Right atrium auricular region (tissue), 2 donors: ENCODE measurements around the gene RRM1. TPM values are rescaled to one million over a fixed set of nuclear protein-coding genes. Genes with fewer than 3 reads are reported as not detected.
A peak's percentile ranks its signal among the peaks of the same experiment; 100 is the strongest.

Experiments used
- DNase-seq: peaks from one replicate; pipeline ENCODE4 v3.0.0-alpha.2; 2019; ENCODE audit warnings: low spot score
- H3K27ac ChIP-seq, 2 donors: fragments of 200-600 bp; sonication (generic); 1 replicate in 1 of 2; 2 replicates in 1 of 2; pipeline ENCODE4 v1.5.1; 2016 to 2019
- H3K27me3 ChIP-seq, 2 donors: fragments of 200-600 bp; sonication (generic); one replicate each; pipeline versions ENCODE4 v1.5.1 to v1.6.0; 2017 to 2019
- H3K36me3 ChIP-seq: fragments of 200-600 bp; sonication (generic); one replicate; pipeline ENCODE4 v1.5.1; 2016
- H3K4me1 ChIP-seq, 2 donors: fragments of 200-600 bp; sonication (generic); one replicate each; pipeline versions ENCODE4 v1.5.1 to v1.6.0; 2017 to 2019
- H3K4me3 ChIP-seq, 2 donors: fragments of 200-600 bp; sonication (generic); 1 replicate in 1 of 2; 2 replicates in 1 of 2; pipeline ENCODE4 v1.5.1; 2017 to 2019; ENCODE audit warnings: mild to moderate bottlenecking in 1 of 2, moderate library complexity in 1 of 2
- H3K9me3 ChIP-seq, 2 donors: fragments of 200-600 bp; sonication (generic); one replicate each; pipeline ENCODE4 v1.5.1; 2019
- total RNA-seq, 2 donors: library from RNA; depleted of rRNA; stranded (reverse); fragments of >200 nt; gene quantifications; one replicate each; pipeline ENCODE4 v1.1.0, GENCODE V29; 2016
- TF ChIP-seq, protein P1 (sequence below), 2 donors: fragments of 200-600 bp; sonication (generic); IDR thresholded peaks; one replicate each; pipeline ENCODE4 v1.5.1; 2019; ENCODE audit warnings: antibody characterized with exemption in 2 of 2

RRM1 gene
- total RNA-seq, 2 donors from 2014 or later: 18.3 to 26.7 TPM

DNA sequence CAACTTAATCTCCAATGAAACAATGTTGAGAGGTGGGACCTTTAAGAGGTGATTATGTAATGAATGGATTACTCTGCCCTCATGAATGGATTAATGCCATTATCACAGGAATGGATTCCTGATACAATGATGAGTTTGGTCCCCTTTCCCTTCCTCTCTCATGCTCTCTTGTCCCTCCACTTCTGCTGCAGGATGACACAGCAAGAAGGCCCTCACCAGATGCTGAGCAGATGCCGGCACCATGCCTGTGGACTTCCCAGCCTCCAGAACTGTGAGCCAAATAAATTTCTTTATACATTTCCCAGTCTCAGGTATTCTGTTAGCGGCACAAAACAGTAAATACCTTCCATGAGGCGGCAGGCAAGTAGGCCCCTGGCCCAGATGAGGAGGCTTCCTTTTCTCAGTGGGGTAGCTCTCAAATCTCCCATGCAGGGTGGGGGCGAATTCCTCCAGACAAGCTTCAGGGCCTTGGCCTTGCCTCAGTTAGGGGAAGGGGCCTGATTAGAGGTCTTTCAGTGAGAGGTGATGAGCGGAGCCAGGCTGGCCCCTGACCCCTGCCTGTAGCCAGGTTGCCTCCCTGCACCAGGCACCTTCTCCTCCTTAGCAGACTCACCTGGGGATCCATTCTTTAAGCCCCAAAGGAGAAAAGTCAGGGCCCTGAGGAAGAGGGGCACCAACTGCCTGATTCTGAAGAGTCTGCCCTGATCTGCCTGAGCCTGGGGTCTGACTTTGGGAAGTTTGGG, 86.0 kb downstream of the RRM1 start:
- TF ChIP-seq, protein P1, sequence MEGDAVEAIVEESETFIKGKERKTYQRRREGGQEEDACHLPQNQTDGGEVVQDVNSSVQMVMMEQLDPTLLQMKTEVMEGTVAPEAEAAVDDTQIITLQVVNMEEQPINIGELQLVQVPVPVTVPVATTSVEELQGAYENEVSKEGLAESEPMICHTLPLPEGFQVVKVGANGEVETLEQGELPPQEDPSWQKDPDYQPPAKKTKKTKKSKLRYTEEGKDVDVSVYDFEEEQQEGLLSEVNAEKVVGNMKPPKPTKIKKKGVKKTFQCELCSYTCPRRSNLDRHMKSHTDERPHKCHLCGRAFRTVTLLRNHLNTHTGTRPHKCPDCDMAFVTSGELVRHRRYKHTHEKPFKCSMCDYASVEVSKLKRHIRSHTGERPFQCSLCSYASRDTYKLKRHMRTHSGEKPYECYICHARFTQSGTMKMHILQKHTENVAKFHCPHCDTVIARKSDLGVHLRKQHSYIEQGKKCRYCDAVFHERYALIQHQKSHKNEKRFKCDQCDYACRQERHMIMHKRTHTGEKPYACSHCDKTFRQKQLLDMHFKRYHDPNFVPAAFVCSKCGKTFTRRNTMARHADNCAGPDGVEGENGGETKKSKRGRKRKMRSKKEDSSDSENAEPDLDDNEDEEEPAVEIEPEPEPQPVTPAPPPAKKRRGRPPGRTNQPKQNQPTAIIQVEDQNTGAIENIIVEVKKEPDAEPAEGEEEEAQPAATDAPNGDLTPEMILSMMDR (IDR thresholded peaks at IDR 0.05): no peak
- Histone ChIP-seq H3K27ac (no peak overlapping the region), H3K27me3 (no peaks in the 10 kb centered on the region), H3K4me3 (no peak overlapping the region), H3K4me1 (peaks cover 0 to 7% of the 10 kb centered on the region in 2 donors), H3K9me3 (peaks cover 0 to 5% of the 10 kb centered on the region in 2 donors), H3K36me3 (no peaks in the 10 kb centered on the region)
- DNase-seq: no peak

DNA sequence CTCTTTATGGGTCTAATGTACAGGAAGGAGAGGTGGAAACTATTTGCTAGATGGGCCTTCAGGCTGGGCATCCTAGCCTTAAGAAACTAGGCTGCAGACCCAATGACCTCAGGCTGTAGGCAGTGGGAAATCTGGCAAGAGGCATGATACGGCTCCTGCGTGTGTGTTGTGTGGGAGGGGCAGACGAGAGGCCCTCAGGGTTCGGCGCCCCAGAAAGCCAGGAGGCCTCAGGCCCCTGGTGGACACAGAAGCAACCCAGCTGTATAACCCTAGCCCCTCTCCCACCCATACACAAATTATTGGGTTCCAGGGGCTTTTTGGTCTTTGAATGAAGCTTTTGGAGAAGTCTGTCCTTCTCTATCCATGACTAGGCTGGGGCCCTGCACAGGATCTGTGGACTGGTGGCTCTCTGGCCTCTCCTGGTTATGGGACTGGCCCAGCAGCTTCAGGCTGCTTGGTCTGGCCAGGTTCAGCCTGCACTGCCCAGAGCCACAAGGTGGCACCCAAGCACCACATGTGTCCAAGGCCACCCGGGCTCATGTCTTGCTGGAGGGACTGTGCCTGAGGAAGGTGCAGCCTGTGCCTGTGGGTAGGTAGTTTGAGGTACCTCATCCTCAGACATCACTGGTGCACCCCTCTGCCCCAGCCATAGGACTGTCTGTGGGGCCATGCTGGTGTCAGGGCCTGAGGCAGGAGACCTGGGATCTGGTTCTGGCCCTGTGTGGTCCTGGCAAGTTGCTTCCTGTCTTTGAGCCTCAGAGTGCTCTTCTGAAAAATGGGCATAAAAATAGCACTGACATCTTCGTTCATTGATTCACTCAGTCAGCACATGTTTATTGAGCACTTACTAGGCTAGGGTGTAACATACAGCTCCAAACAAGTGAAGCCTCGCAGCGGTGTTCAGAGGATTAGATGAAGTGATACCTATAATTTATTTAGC, 87.5 kb downstream of the RRM1 start:
- Histone ChIP-seq H3K36me3 (no peaks in the 10 kb centered on the region), H3K9me3 (no peaks in the 10 kb centered on the region), H3K27ac (no peak overlapping the region), H3K4me1 (peaks cover 0 to 8% of the 10 kb centered on the region in 2 donors), H3K27me3 (no peaks in the 10 kb centered on the region), H3K4me3 (no peak overlapping the region)
- TF ChIP-seq, protein P1 (IDR thresholded peaks at IDR 0.05): peak; percentile 33 to 70
- peak; percentile 60 for DNase-seq

DNA sequence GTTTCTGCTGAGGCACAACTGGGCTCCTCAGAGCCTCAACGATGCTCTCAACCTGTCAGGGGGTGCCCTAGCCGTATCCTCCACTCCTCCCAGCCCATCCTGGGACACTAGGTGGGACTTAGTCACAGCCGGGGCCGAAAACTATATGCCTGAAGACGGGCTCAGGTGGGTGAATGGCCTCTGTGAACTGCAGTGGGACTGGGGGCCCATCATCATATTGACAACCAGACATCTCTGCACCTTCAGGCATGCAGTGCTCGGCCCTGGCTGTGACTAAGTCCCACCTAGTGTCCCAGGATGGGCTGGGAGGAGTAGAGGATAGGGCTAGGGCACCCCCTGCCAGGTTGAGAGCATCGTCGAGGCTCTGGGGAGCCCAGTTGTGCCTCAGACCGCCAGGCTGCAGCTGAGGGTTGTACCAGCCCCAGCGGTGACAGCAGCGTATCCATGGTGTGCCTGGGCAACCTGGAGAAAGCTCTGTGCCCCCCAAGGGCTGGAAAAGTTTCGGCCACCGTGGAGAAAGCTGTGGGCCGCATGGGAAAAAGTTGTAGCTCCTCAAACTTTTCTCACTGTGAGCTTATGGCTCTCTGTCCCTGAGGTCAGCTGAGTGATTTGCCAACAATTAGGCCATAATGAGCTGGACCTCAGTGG, 88.9 kb downstream of the RRM1 start:
- DNase-seq: no peak
- no peak overlapping the region for H3K4me3 ChIP-seq
- H3K4me1 ChIP-seq: peaks cover 0 to 20% of the 10 kb centered on the region in 2 donors
- no peaks in the 10 kb centered on the region for H3K9me3 ChIP-seq
- no peaks in the 10 kb centered on the region for H3K36me3 ChIP-seq
- no peaks in the 10 kb centered on the region for H3K27me3 ChIP-seq
- TF ChIP-seq, protein P1 (IDR thresholded peaks at IDR 0.05): no peak
- no peak overlapping the region for H3K27ac ChIP-seq

DNA sequence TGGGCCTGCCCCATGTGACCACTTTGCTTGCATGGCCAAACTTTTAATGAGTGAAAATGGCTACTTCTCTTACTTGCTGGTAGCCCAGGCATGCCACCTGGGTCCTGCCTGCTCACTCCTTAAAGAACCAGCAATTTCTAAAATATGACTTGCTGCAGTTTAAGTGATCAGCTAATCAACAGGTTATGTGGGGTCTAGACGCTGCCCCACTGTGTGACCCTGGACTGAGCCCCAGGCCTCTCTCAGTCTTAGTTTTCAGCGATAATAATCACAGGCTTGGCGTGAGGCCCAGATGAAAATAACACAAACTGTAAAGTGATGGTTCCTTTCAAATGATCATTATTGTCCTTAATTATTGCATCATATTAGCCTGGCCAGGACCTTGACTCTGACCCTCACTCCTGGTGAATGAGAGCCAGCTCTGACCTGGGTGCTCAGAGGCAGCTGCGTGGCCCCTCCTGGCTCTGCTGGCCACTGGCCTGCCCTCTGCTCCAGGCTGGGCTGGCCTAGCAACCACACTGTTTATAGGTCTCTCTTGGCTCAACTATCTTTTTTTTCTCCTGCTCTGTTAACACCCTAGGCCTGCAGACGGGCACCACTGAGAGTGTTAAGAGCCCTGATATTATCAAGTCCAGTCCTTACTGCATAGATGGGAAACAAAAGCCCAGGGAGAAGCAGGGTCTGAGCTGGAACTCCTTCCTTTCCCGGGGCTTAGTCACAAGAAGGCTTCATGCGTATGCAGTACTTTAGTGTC, 89.7 kb downstream of the RRM1 start:
- peaks cover 0 to 20% of the 10 kb centered on the region in 2 donors for H3K4me1 ChIP-seq
- TF ChIP-seq, protein P1 (IDR thresholded peaks at IDR 0.05): no peak
- no peak overlapping the region for H3K27ac ChIP-seq
- no peaks in the 10 kb centered on the region for H3K36me3 ChIP-seq
- H3K27me3 ChIP-seq: no peaks in the 10 kb centered on the region
- H3K4me3 ChIP-seq: no peak overlapping the region
- no peaks in the 10 kb centered on the region for H3K9me3 ChIP-seq
- no peak for DNase-seq

DNA sequence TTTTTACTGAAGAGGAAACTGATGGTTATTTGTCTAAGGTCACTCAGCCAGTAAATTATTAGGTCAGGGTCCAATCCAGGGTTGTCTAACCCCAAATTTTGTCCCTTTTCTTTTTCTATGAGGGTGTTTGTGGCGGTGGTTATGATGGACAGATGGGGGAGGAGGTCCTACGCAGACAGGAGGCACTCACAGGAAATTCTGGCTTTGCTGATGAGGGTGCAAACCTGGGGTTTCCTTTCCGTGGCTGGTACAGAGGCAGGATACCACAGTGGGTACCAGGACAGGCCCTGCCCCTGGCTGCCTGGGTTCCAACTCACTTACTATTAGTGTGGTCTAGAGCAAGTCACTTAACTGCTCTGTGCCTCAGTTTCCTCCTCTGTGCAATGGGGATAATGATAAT, 91.0 kb downstream of the RRM1 start:
- H3K27ac ChIP-seq: no peak overlapping the region
- no peaks in the 10 kb centered on the region for H3K36me3 ChIP-seq
- H3K27me3 ChIP-seq: no peaks in the 10 kb centered on the region
- peaks cover 0 to 20% of the 10 kb centered on the region in 2 donors for H3K4me1 ChIP-seq
- H3K4me3 ChIP-seq: no peak overlapping the region
- no peak for DNase-seq
- no peaks in the 10 kb centered on the region for H3K9me3 ChIP-seq
- TF ChIP-seq, protein P1 (IDR thresholded peaks at IDR 0.05): no peak
